H1 (cell line): Measurements from ENCODE around the gene SRSF7. TPM values are rescaled to one million over a fixed set of nuclear protein-coding genes. Genes with fewer than 3 reads are reported as not detected.

ENCODE experiments used
- CTCF ChIA-PET: fragments of 300-600 bp; sonication (Branson Sonifier 250); formaldehyde crosslinking; loops from one replicate; lab custom pipeline; 2021; ENCODE audit not compliant: partially characterized antibody; lab: Charles Lee
- POLR2A ChIA-PET: fragments of 300-600 bp; sonication (Branson Sonifier 250); formaldehyde crosslinking; loops from one replicate; lab custom pipeline; 2021; ENCODE audit warnings: inconsistent platforms; ENCODE audit not compliant: partially characterized antibody; lab: Charles Lee
- DNase-seq, 2 experiments: peaks; one replicate each; pipeline versions ENCODE4 v3.0.0 to v3.0.0-alpha.2; 2010 to 2022; ENCODE audit warnings: low spot score in 2 of 2, low read depth in 1 of 2, mixed read lengths in 1 of 2
- FAIRE-seq: peaks from 2 replicates; lab custom pipeline; 2011; peaks lifted over from hg19 to GRCh38; lab: Jason Lieb, UNC
- H2AFZ ChIP-seq: 2 replicates; pipeline ENCODE4 v1.8.1; 2012; ENCODE audit warnings: low read length, inconsistent platforms
- H2AK5ac ChIP-seq: 2 replicates; pipeline ENCODE4 v1.6.1; 2013; ENCODE audit warnings: low read depth, low read length
- H2BK120ac ChIP-seq: replicated peaks from 2 replicates; pipeline ENCODE3; 2013; ENCODE audit warnings: low read depth, low read length, inconsistent platforms
- H2BK12ac ChIP-seq: 2 replicates; pipeline ENCODE4 v1.6.1; 2013; ENCODE audit warnings: low read depth, low read length
- H2BK15ac ChIP-seq: 2 replicates; pipeline ENCODE4 v1.6.1; 2013; ENCODE audit warnings: low read length
- H2BK20ac ChIP-seq: 2 replicates; pipeline ENCODE4 v1.6.1; 2013; ENCODE audit warnings: low read length
- H2BK5ac ChIP-seq: 2 replicates; pipeline ENCODE4 v1.6.1; 2013; ENCODE audit warnings: low read depth, low read length
- H3K14ac ChIP-seq: 2 replicates; pipeline ENCODE4 v1.6.1; 2013; ENCODE audit warnings: inconsistent platforms; ENCODE audit not compliant: insufficient read length
- H3K18ac ChIP-seq: 2 replicates; pipeline ENCODE4 v1.6.1; 2013; ENCODE audit warnings: low read length; ENCODE audit errors: extremely low read depth
- H3K23ac ChIP-seq: 2 replicates; pipeline ENCODE4 v1.6.1; 2013; ENCODE audit warnings: inconsistent platforms; ENCODE audit not compliant: insufficient read length
- H3K23me2 ChIP-seq: 2 replicates; pipeline ENCODE4 v1.6.1; 2013; ENCODE audit warnings: low read depth, low read length
- H3K27ac ChIP-seq: 2 replicates; pipeline ENCODE4 v1.6.1; 2011; ENCODE audit warnings: low read depth, low read length, inconsistent platforms
- H3K27me3 ChIP-seq, 4 experiments: replicated peaks in 1 of 4; 1 replicate in 1 of 4; 2 replicates in 3 of 4; pipeline versions ENCODE4 v1.6.1 to v1.8.1; 2011 to 2013; ENCODE audit warnings: low read length in 3 of 4, mild to moderate bottlenecking in 3 of 4, inconsistent platforms in 2 of 4, mixed read lengths in 2 of 4, moderate library complexity in 1 of 4; ENCODE audit not compliant: control insufficient read depth in 3 of 4, insufficient read depth in 3 of 4; ENCODE audit errors: extremely low read depth in 1 of 4
- H3K36me3 ChIP-seq, 4 experiments: 2 replicates each; pipeline versions ENCODE4 v1.6.1 to v1.8.1; 2011 to 2013; ENCODE audit warnings: mild to moderate bottlenecking in 4 of 4, low read length in 3 of 4, moderate library complexity in 2 of 4, control low read depth in 1 of 4, inconsistent platforms in 1 of 4; ENCODE audit not compliant: insufficient read depth in 4 of 4, control insufficient read depth in 2 of 4
- H3K4ac ChIP-seq: replicated peaks from 2 replicates; pipeline ENCODE3; 2013; ENCODE audit warnings: low read length, low read depth, mixed read lengths, inconsistent platforms; ENCODE audit not compliant: insufficient read length
- H3K4me1 ChIP-seq, 4 experiments: replicated peaks in 1 of 4; 1 replicate in 1 of 4; 2 replicates in 3 of 4; pipeline versions ENCODE4 v1.6.1 to v1.8.1; 2011 to 2013; ENCODE audit warnings: low read length in 3 of 4, inconsistent platforms in 2 of 4, mixed read lengths in 1 of 4; ENCODE audit not compliant: insufficient read depth in 4 of 4, control insufficient read depth in 3 of 4
- H3K4me2 ChIP-seq, 2 experiments: 2 replicates each; pipeline versions ENCODE4 v1.6.1 to v1.8.1; 2011 to 2013; ENCODE audit warnings: low read depth in 2 of 2, low read length in 2 of 2, control low read depth in 1 of 2, inconsistent platforms in 1 of 2, mild to moderate bottlenecking in 1 of 2; ENCODE audit not compliant: insufficient read depth in 1 of 2
- H3K4me3 ChIP-seq, 4 experiments: fragments of 200-600, 300-600 bp in 1 of 4; sonication (generic), shearing (Covaris generic), sonication (Bioruptor Twin) in 1 of 4; 2 replicates each; pipeline versions ENCODE4 v1.5.1 to v1.8.1; 2011 to 2016; ENCODE audit warnings: low read length in 4 of 4, low read depth in 3 of 4, control low read depth in 2 of 4, inconsistent platforms in 2 of 4, mild to moderate bottlenecking in 2 of 4, mixed read lengths in 1 of 4, moderate library complexity in 1 of 4; ENCODE audit not compliant: insufficient read depth in 2 of 4; ENCODE audit errors: extremely low read depth in 1 of 4
- H3K56ac ChIP-seq: replicated peaks from 2 replicates; pipeline ENCODE3; 2013; ENCODE audit warnings: low read depth, mild to moderate bottlenecking, mixed read lengths, low read length, inconsistent platforms; ENCODE audit not compliant: insufficient read length
- H3K79me1 ChIP-seq: 2 replicates; pipeline ENCODE4 v1.6.1; 2013; ENCODE audit warnings: low read depth, low read length, control low read depth
- H3K79me2 ChIP-seq, 2 experiments: 2 replicates each; pipeline versions ENCODE4 v1.6.1 to v1.8.1; 2012 to 2013; ENCODE audit warnings: low read length in 2 of 2, mild to moderate bottlenecking in 2 of 2, inconsistent platforms in 1 of 2; ENCODE audit not compliant: insufficient read depth in 2 of 2, control insufficient read depth in 1 of 2
- H3K9ac ChIP-seq, 4 experiments: replicated peaks in 1 of 4; 1 replicate in 1 of 4; 2 replicates in 3 of 4; pipeline versions ENCODE4 v1.6.1 to v1.8.1; 2011 to 2013; ENCODE audit warnings: low read depth in 3 of 4, low read length in 3 of 4, control low read depth in 2 of 4, mild to moderate bottlenecking in 2 of 4, moderate library complexity in 2 of 4, inconsistent platforms in 1 of 4; ENCODE audit errors: extremely low read depth in 1 of 4
- H3K9me3 ChIP-seq, 2 experiments: 2 replicates each; pipeline versions ENCODE4 v1.6.1 to v1.8.1; 2012 to 2013; ENCODE audit warnings: mild to moderate bottlenecking in 2 of 2, moderate library complexity in 2 of 2, control low read depth in 1 of 2, inconsistent platforms in 1 of 2, low read depth in 1 of 2, low read length in 1 of 2, mixed read lengths in 1 of 2; ENCODE audit not compliant: insufficient read depth in 2 of 2
- H4K20me1 ChIP-seq, 2 experiments: replicated peaks in 1 of 2; 2 replicates each; pipeline versions ENCODE3 to v1.8.1; 2011 to 2013; ENCODE audit warnings: inconsistent platforms in 2 of 2, low read length in 2 of 2, mild to moderate bottlenecking in 1 of 2; ENCODE audit not compliant: insufficient read depth in 2 of 2, control insufficient read depth in 1 of 2
- H4K5ac ChIP-seq: 2 replicates; pipeline ENCODE4 v1.6.1; 2013; ENCODE audit warnings: low read length, low read depth, mixed read lengths, inconsistent platforms; ENCODE audit not compliant: insufficient read length
- H4K8ac ChIP-seq: 2 replicates; pipeline ENCODE4 v1.8.0; 2013; ENCODE audit warnings: mild to moderate bottlenecking, moderate library complexity, low read length, inconsistent platforms; ENCODE audit not compliant: insufficient read depth; ENCODE audit errors: extremely low read depth
- H4K91ac ChIP-seq: replicated peaks from 2 replicates; pipeline ENCODE3; 2013; ENCODE audit warnings: low read length, mixed read lengths, inconsistent platforms; ENCODE audit not compliant: insufficient read length
- FOSL1 ChIP-seq: IDR thresholded peaks from 2 replicates; pipeline ENCODE4 v1.6.1; 2011; ENCODE audit warnings: mild to moderate bottlenecking, low read depth, low read length, moderate library complexity; ENCODE audit not compliant: insufficient read depth
- KDM4A ChIP-seq: IDR thresholded peaks from one replicate; pipeline ENCODE4 v1.7.1; 2012; ENCODE audit warnings: low read depth, mild to moderate bottlenecking, moderate library complexity, low read length, inconsistent platforms; ENCODE audit not compliant: severe bottlenecking
- MAX ChIP-seq: IDR thresholded peaks from 2 replicates; pipeline ENCODE4 v1.6.1; 2012; ENCODE audit warnings: inconsistent platforms
- POLR2A ChIP-seq, 2 experiments: IDR thresholded peaks; 1 replicate in 1 of 2; 2 replicates in 1 of 2; pipeline ENCODE4 v1.6.1; 2011; ENCODE audit warnings: low read depth in 2 of 2, low read length in 2 of 2, mild to moderate bottlenecking in 2 of 2; ENCODE audit errors: control extremely low read depth in 1 of 2
- WGBS, 2 experiments: shearing (Covaris generic) in 1 of 2; methylation state at CpG; one replicate each; pipeline versions ENCODE4 v1.1.6 to v1.1.7; 2013 to 2015; ENCODE audit warnings: low lambda C conversion rate in 2 of 2, mixed read lengths in 2 of 2, inconsistent platforms in 1 of 2, low coverage in 1 of 2, missing lambda C conversion rate in 1 of 2; ENCODE audit not compliant: insufficient replicate concordance in 2 of 2, insufficient coverage in 1 of 2, insufficient read length in 1 of 2; ENCODE audit errors: extremely low coverage in 1 of 2, missing lambda C conversion rate in 1 of 2; 5-methylcytosine and 5-hydroxymethylcytosine counted together
- polyA plus RNA-seq, 7 experiments: library from polyadenylated mRNA; depleted of rRNA in 3 of 7; stranded (reverse) in 5 of 7; unstranded in 2 of 7; fragments of >200 nt in 5 of 7; fragments of 200-250 nt in 2 of 7; gene quantifications; 1 replicate in 5 of 7; 2 replicates in 1 of 7; 4 replicates in 1 of 7; pipeline versions ENCODE4 v1.2.1 to v1.2.3, GENCODE V29; 2011 to 2013; ENCODE audit warnings: missing spikeins in 2 of 7, mixed read lengths in 2 of 7
- total RNA-seq: library from RNA; stranded (reverse); fragmentation: NEBNext Ultra II Directional; extraction: Animal tissue kit (Norgen Biotek cat#: 25700); gene quantifications from 2 replicates; pipeline ENCODE4 v1.2.1, GENCODE V29; 2021

Gene SRSF7
- total and polyA plus RNA-seq, 2 of the 8 experiments (the other 6 are each of a cell fraction or from before 2014, with no cell fraction given) = 370 to 415 TPM

GRCh38 chr2:38750011-38750890 lies 910 bp downstream of the SRSF7 start:
- peak overlapping the region; percentile 100 for H3K27ac ChIP-seq
- peak overlapping the region; percentile 100 for H2AK5ac ChIP-seq
- H4K8ac ChIP-seq = peak overlapping the region; percentile 97
- H2BK12ac ChIP-seq = peak overlapping the region; percentile 95; the same call in 1 of the 2 replicates
- H2BK120ac ChIP-seq = peak overlapping the region; percentile 93
- H3K79me1 ChIP-seq = no peaks in the 10 kb centered on the region
- POLR2A ChIA-PET = interaction anchor here (0.6 to 20.6 kb wide), 66 partner anchors 13 to 1702 kb away, joined by 3 to 486 read pairs (median 6); partner anchors contain the start of genes CYP1B1, DHX57, GALM and GEMIN6
- peak overlapping the region; percentile 99 for H3K4ac ChIP-seq
- H2AFZ ChIP-seq = no peak overlapping the region
- H3K4me1 ChIP-seq = peaks cover 0 to 8% (median 2%) of the 10 kb centered on the region in 4 experiments; a peak in 3 of 7 replicates
- peak overlapping the region; percentile 93 for H3K56ac ChIP-seq
- WGBS, 2 experiments = 1% methylated on average over 57 of the region's 59 CpGs; no CpG with 5 or more reads in 1 of the 2 experiments
- peak overlapping the region; percentile 93 to 100 (median 97) for H3K4me3 ChIP-seq
- H2BK15ac ChIP-seq = no peak overlapping the region
- peaks cover 36 to 48% (median 44%) of the 10 kb centered on the region in 4 experiments for H3K36me3 ChIP-seq
- peak overlapping the region; percentile 67 to 78 for H3K4me2 ChIP-seq
- peak overlapping the region; percentile 100 for H2BK5ac ChIP-seq
- H3K18ac ChIP-seq = peak overlapping the region; percentile 99; the same call in 1 of the 2 replicates
- H4K91ac ChIP-seq = peak overlapping the region; percentile 99
- peak overlapping the region; percentile 91 for H3K14ac ChIP-seq
- H4K20me1 ChIP-seq = peaks cover 24 to 28% of the 10 kb centered on the region in 2 experiments
- peaks cover 7% of the 10 kb centered on the region; the same call in 1 of the 2 replicates for H3K23me2 ChIP-seq
- DNase-seq (no peak), FAIRE-seq (no peak)
- H2BK20ac ChIP-seq = no peak overlapping the region
- H3K27me3 ChIP-seq = no peaks in the 10 kb centered on the region
- H4K5ac ChIP-seq = peak overlapping the region; percentile 100
- CTCF ChIA-PET = interaction anchor here (0.6 kb wide), 1 partner anchor 19 kb away, joined by 3 read pairs; no protein-coding TSS in a partner anchor
- peaks cover 19 to 59% of the 10 kb centered on the region in 2 experiments for H3K79me2 ChIP-seq
- H3K9me3 ChIP-seq = no peaks in the 10 kb centered on the region
- peak overlapping the region; percentile 98 to 100 (median 100) for H3K9ac ChIP-seq
- H3K23ac ChIP-seq = no peak overlapping the region
- TF ChIP-seq FOSL1 (no peak), MAX (no peak), KDM4A (peak; percentile 26), POLR2A (IDR thresholded peaks at IDR 0.05; ENCODE audit: control extremely low read depth in 1 of 2, low read depth in 2 of 2, low read length in 2 of 2) (no peak; a peak in 1 of 3 replicates)
